ENCODE measurements around the gene KCP.

Gene KCP

DNA sequence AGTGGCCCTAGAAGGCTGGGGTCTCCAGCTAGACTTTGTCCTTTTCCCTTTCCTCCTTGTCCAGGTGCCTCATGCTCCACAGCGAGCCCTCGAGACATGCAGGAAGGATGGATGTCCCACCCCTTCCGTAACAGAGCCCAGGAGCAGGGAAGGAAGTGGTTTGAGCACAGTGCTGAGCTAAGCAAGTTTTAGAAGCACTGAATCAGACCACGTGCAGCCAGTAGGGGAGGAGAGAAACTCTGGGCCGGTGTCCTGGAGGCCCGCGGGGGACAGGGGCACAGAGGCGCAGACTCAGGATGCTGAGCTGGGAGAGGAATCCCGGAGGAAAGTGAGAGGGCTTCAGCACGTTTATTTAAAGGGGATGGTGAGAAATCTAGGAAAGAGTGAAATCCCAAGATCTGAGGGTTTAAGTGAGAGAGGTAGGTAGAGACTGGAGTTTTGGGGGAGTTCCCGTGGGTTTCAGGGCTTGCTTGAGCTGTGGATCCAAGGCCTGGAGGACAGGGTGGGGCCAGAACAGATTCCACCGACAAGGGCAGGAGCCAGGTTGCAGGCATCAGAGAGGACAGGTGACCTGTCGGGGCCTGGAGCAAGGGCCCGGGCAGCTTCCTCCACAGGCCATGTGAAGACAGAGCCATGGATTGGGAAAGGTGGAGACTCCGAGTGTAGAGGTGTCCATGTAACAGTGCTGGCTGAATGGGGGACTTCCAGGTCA is 22.8 kb upstream of the KCP start:
- Histone ChIP-seq H3K27me3 (ENCODE audit: insufficient read depth, poor library complexity, severe bottlenecking) (peaks cover 3% of the 10 kb centered on the region), H3K27ac (replicated peaks) (no peak overlapping the region), H3K4me3 (replicated peaks; ENCODE audit: insufficient read depth, low read length) (no peak overlapping the region)
- TF ChIP-seq, protein P1, sequence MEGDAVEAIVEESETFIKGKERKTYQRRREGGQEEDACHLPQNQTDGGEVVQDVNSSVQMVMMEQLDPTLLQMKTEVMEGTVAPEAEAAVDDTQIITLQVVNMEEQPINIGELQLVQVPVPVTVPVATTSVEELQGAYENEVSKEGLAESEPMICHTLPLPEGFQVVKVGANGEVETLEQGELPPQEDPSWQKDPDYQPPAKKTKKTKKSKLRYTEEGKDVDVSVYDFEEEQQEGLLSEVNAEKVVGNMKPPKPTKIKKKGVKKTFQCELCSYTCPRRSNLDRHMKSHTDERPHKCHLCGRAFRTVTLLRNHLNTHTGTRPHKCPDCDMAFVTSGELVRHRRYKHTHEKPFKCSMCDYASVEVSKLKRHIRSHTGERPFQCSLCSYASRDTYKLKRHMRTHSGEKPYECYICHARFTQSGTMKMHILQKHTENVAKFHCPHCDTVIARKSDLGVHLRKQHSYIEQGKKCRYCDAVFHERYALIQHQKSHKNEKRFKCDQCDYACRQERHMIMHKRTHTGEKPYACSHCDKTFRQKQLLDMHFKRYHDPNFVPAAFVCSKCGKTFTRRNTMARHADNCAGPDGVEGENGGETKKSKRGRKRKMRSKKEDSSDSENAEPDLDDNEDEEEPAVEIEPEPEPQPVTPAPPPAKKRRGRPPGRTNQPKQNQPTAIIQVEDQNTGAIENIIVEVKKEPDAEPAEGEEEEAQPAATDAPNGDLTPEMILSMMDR (IDR thresholded peaks at IDR 0.05; ENCODE audit: insufficient read depth, low read length): no peak
- TF ChIP-seq POLR2AphosphoS5 (IDR thresholded peaks at IDR 0.05; ENCODE audit: low read depth) (no peak), SPI1 (IDR thresholded peaks at IDR 0.05; ENCODE audit: borderline replicate concordance, low read depth) (peak; percentile 60; the same call in 1 of the 2 replicates), GABPA (IDR thresholded peaks at IDR 0.05; ENCODE audit: low read depth) (no peak)
- TF ChIP-seq, protein P2, sequence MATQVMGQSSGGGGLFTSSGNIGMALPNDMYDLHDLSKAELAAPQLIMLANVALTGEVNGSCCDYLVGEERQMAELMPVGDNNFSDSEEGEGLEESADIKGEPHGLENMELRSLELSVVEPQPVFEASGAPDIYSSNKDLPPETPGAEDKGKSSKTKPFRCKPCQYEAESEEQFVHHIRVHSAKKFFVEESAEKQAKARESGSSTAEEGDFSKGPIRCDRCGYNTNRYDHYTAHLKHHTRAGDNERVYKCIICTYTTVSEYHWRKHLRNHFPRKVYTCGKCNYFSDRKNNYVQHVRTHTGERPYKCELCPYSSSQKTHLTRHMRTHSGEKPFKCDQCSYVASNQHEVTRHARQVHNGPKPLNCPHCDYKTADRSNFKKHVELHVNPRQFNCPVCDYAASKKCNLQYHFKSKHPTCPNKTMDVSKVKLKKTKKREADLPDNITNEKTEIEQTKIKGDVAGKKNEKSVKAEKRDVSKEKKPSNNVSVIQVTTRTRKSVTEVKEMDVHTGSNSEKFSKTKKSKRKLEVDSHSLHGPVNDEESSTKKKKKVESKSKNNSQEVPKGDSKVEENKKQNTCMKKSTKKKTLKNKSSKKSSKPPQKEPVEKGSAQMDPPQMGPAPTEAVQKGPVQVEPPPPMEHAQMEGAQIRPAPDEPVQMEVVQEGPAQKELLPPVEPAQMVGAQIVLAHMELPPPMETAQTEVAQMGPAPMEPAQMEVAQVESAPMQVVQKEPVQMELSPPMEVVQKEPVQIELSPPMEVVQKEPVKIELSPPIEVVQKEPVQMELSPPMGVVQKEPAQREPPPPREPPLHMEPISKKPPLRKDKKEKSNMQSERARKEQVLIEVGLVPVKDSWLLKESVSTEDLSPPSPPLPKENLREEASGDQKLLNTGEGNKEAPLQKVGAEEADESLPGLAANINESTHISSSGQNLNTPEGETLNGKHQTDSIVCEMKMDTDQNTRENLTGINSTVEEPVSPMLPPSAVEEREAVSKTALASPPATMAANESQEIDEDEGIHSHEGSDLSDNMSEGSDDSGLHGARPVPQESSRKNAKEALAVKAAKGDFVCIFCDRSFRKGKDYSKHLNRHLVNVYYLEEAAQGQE (IDR thresholded peaks at IDR 0.05; ENCODE audit: insufficient replicate concordance, low read depth): no peak
- peak; percentile 60 to 70 for DNase-seq (ENCODE audit: low read depth in 1 of 2, low spot score in 1 of 2)

DNA sequence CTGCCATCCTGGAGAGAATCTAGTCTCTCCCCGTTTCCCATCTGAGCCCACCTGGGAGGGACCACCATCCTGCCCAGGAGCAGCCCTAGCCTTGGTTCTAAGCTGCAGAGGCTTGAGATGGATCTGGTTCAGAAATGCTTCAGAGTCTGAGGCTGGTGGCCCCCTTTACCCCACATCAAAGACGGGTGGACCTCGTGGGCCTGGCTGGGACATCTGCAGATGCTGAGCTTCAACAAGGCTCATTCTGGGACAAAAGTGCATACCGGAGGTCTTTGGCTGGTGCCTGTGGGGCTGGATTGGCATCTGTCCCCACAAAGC is 22.3 kb upstream of the KCP start:
- Histone ChIP-seq H3K4me3 (replicated peaks; ENCODE audit: insufficient read depth, low read length) (no peak overlapping the region), H3K27ac (replicated peaks) (no peak overlapping the region), H3K27me3 (ENCODE audit: insufficient read depth, poor library complexity, severe bottlenecking) (no peaks in the 10 kb centered on the region)
- no peak for DNase-seq (ENCODE audit: low read depth in 1 of 2, low spot score in 1 of 2)
- TF ChIP-seq POLR2AphosphoS5 (IDR thresholded peaks at IDR 0.05; ENCODE audit: low read depth) (no peak), SPI1 (IDR thresholded peaks at IDR 0.05; ENCODE audit: borderline replicate concordance, low read depth) (no peak), GABPA (IDR thresholded peaks at IDR 0.05; ENCODE audit: low read depth) (no peak)
- TF ChIP-seq, protein P1 (IDR thresholded peaks at IDR 0.05; ENCODE audit: insufficient read depth, low read length): no peak
- TF ChIP-seq, protein P2 (IDR thresholded peaks at IDR 0.05; ENCODE audit: insufficient replicate concordance, low read depth): no peak

DNA sequence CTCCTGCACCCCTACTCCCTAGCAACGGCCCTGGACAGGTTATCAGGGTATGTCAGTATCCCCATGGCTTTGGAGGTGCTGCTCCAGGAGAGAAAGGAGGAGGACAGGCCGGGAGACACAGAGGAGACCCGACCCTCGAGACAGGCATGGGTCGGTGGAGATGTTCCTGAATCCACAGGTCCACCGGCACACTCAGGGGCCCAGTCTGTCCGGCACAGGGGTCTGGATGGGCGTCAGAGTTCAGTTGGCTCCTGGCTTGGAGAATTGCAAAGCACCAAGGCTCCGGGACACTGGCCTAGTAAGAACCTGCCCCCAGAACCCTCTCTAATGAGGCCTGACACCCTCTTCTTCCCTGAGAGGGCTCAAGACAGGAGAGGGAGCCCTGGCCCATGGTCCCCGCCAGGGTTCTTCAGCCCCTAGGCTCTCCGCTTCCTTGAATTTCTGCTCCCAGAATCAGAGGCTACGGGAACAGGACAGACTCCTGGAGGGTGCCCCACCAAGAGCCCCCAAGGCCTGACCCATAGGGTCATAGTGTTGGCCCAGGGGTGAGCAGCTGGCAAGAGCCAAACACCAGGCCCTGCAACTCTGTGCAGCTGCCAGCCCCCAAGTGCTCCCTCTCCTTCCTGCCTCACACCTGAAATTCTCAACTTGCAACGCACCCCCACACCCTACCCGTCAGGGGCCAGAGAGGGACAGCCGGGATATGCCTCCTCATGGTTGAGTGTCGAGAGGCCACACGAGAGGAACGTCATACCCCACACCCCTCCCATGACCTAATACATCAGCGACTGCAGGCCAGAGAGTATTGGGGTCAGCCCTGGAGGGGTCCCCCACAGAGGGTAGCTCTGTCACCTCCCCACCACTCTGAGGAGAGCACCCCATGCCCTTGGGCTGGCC is 21.7 kb upstream of the KCP start:
- H3K27me3 ChIP-seq (ENCODE audit: insufficient read depth, poor library complexity, severe bottlenecking): no peaks in the 10 kb centered on the region
- no peak overlapping the region for H3K27ac ChIP-seq (replicated peaks)
- no peak overlapping the region for H3K4me3 ChIP-seq (replicated peaks; ENCODE audit: insufficient read depth, low read length)
- TF ChIP-seq, protein P1 (IDR thresholded peaks at IDR 0.05; ENCODE audit: insufficient read depth, low read length): no peak
- TF ChIP-seq POLR2AphosphoS5 (IDR thresholded peaks at IDR 0.05; ENCODE audit: low read depth) (no peak), GABPA (IDR thresholded peaks at IDR 0.05; ENCODE audit: low read depth) (no peak)
- TF ChIP-seq, protein P2 (IDR thresholded peaks at IDR 0.05; ENCODE audit: insufficient replicate concordance, low read depth): no peak
- no peak for DNase-seq (ENCODE audit: low read depth in 1 of 2, low spot score in 1 of 2)
